Stimulated activated CD4-positive, alpha-beta T cell treated with anti-CD3 and anti-CD28 coated beads, Interleukin-15, amount 100 ng/mL, for 1 hour (primary cell): ENCODE data around the gene RAB1B.
"Not testable (repeated sequence)": the region's sequence is repeated elsewhere in the genome, so short reads cannot be mapped to it uniquely, and the experiment has no call there.

Source experiments
- DNase-seq, 2 donors: peaks; one replicate each; pipeline ENCODE4 v3.0.0-alpha.2; 2020; ENCODE audit warnings: low read depth in 1 of 2, low spot score in 1 of 2

Gene RAB1B

DNA sequence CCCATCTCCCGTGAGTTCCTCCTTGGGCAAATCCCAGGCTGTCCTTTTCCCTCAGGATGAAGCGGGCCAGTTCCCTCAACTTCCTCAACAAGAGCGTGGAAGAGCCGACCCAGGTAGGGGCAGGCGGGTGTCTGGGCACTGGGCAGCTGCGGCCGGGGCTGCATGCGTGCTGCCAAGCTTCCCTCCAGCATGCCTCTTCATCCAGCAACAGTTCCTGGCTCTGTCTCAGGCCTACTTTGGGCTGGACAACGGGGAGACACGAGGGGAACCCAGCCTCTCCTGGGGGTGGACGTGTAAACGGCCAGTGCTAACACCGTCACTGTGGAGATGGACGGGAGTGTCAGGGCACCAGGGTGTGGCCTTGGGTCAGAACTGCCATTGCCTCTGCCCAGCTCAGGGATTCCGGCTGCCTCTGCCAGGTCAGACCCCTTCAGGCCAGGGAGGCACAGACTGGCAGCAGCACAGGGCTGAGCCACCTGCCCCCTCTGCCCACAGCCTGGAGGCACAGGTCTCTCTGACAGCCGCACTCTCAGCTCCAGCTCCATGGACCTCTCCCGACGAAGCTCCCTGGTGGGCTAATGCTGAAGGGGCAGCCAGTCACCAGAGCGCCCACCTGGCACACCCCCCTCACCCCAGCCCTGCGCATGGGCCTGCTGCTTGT is 1.9 kb upstream of the RAB1B start:
- no peak for DNase-seq

DNA sequence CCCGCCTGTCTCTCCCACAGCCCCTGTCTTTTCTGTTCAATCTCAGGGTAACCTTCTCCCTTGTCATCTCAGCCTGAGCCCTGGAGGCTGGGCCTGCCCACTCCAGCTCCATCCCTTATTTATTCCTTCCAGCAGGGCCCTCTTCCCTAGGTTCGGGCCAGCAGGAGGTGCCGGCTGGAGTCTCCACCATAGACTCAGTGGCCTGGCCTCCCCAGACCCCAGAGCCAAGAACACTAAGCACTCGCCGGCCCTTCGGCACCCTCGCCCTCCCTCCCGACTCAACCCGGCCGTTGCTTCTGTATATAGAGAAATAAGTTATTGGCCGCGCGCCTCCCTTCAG is 1.4 kb upstream of the RAB1B start:
- no peak for DNase-seq

DNA sequence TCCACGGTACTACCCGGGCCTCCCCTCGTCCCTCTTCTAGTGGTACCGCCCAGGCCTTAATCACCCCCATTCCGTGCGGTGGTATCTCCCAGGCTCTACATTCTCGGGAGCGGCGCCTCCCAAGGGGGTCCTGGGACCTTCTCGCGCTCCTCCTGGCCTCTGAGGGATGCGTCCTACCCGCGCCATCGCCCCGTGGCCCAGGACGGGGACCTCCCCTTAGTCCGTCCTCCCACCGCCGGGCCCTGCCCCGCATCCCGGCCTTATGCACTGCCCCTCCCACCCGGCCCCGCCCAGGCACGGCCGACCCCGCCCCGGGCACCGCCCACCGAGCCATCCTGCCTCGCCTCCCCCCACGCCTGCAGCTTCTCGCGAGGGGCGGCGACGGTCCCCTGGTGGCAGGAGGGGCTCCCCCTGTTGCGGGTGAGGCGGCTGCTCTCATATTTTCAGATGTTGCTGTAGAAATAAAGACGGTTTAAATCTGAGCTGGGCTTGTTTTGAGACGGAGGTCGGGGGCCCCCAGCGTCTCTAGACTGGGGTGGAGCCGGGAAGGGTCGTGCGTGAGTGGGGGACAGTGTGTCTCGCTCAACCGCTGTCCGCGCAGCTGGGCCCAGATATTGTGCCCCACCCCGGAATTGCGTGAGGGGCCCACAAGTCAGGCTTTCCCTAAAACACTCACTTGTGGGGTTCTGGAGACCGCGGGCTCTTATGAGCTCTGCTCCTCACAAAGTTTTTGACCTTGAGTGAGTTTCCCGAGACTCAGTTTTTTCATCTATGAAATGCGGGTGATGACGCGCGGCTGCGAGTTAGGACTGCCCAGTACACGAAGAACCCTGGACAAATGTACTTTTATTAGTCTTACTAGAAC is 828 bp upstream of the RAB1B start:
- peak; percentile 70 to 83 for DNase-seq

DNA sequence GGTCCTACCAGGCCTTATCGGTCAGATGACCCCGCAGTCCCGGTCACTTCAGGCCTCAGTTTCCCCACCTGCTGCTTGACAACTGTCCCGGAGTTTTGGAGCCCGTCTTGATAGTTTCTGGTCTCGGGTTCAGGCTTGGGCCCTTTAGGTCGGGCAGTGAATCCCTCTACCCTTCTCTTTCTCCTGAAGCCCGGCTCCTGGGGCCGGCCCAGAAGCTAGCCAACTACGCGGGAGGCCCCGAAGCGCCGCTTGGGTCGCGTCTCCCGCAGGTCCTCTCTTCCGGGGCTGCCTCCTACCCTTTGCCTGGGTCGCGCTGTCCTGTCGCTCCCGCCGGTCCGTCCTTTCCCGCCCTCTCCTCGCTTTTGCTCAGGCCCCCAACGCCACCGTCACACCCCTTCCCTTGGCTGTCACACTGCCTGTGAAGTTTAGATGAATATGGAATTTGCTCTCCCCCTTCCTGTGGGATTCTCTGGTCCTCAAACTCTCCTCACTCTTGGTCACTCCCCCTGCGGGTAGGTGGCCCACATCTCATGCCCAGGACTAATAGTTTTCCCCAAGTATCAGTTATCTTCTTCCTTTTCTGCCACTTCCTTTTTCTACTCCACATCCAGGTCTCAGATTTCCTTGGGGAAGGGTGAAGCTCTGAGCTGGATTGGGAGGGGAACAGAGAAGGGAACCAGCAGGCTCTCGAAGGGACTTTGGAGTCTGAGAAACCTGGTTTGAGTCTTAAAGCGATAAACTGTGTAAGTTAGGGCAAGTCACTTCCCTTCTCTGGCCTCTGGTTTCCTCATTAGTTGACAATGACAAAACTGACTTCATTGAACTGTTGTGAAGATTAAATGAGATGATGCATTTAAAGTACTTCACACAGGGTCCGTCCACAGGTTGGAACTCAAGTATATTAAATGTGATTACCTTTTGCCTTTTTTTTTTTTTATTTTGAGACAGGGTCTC is 790 bp downstream of the RAB1B start:
- DNase-seq = no peak

DNA sequence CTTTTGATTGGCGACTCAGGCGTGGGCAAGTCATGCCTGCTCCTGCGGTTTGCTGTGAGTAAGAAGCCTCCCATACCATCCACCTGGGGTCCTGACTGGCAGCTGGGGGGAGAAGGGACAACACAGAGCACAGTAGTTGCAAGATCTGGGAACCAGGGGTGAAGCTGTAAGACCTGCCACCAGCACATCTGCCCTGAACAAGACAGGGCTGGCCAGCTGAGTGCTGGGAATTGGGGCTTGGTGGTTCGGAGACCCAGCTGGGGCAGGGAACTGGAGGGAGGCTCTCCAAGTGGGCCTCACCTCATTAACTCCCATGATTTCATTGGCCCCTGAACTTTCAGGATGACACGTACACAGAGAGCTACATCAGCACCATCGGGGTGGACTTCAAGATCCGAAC is 3.4 kb downstream of the RAB1B start:
- no peak for DNase-seq

DNA sequence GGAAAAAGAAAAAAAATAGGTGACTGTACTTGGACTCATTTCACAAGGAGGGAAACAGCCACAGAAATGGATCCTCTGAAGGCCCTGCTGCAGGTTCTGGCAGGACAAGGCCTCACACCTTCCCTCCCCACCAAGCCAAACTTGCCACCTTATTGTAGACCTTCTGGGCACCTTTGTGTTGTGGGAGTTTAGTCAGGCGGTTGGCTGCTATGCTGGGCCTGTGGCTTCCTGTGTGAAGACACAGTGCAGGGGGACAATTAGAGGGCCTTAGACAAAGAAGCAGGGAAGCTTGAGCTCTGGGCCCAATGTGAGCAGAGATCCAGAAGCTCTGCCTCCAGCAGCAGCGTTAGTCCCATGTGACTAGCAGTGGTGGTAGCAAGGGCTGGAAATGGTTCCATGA is 4.2 kb downstream of the RAB1B start:
- DNase-seq = no peak

DNA sequence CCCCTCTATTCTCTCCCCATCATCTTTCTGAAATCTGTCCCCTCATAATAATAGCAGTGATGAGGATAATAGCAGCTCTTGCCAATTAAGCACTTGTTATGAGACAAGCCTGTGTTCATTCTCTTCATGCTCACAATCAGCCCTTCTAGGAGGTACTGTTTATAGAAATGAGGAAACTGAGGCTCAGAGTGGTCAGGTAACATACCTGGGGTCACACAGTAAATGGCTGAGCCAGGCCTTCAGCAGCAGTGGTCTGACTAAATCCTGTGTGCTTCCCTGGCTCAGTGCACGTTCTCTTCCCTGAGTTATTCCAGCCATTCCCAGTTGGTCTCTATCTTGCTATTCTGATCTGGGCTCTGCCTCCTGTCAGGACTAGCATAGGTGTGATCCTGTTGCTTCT is 5.8 kb downstream of the RAB1B start:
- no peak for DNase-seq

DNA sequence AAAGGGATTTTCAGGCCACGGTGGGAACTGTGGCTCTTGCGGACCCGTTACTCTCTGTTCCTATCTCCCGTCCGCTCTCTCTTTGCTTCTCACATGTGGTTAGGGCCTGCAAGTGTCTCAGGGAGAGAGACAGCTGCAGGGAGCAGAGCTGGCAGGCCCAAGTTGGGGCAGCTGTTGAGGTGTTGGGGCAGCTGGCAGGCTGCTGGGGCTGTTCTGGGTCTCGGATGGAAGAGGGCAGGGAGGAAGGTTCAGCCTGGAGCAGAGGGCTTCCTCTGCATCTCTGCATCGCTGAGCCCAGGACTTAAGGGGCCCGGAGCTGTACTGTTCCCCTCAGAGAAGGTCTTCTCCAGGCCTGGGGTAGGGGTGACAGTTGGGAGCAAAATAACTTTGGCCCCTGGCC is 7.0 kb downstream of the RAB1B start:
- DNase-seq = no peak

DNA sequence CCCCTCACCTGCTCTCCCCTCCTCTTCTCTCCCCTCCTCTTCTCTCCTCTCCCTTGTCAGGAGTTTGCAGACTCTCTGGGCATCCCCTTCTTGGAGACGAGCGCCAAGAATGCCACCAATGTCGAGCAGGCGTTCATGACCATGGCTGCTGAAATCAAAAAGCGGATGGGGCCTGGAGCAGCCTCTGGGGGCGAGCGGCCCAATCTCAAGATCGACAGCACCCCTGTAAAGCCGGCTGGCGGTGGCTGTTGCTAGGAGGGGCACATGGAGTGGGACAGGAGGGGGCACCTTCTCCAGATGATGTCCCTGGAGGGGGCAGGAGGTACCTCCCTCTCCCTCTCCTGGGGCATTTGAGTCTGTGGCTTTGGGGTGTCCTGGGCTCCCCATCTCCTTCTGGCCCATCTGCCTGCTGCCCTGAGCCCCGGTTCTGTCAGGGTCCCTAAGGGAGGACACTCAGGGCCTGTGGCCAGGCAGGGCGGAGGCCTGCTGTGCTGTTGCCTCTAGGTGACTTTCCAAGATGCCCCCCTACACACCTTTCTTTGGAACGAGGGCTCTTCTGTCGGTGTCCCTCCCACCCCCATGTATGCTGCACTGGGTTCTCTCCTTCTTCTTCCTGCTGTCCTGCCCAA is 7.7 kb downstream of the RAB1B start:
- DNase-seq = no peak

DNA sequence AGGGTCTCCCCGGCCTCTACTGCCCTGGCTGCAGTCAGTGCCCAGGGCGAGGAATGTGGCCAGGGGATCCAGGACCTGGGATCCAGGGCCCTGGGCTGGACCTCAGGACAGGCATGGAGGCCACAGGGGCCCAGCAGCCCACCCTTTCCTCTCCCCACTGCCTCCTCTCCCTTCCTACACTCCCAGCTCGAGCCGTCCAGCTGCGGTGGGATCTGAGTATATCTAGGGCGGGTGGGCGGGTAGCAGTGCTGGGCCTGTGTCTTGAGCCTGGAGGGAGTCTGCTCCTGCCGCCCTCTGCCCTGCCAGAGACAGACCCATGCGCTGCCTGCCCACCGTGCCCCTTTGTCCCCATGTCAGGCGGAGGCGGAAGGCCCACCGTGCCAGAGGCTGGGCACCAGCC is 8.2 kb downstream of the RAB1B start:
- DNase-seq = not testable (repeated sequence)

DNA sequence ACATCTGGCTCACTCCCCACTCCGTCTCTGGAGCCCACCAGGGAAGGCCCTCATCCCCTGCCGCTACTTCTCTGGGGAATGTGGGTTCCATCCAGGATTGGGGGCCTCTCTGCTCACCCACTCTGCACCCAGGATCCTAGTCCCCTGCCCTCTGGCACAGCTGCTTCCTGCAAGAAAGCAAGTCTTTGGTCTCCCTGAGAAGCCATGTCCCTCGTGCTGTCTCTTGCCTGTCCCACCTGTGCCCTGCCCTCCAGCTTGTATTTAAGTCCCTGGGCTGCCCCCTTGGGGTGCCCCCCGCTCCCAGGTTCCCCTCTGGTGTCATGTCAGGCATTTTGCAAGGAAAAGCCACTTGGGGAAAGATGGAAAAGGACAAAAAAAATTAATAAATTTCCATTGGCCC is 8.6 kb downstream of the RAB1B start:
- DNase-seq = not testable (repeated sequence)

DNA sequence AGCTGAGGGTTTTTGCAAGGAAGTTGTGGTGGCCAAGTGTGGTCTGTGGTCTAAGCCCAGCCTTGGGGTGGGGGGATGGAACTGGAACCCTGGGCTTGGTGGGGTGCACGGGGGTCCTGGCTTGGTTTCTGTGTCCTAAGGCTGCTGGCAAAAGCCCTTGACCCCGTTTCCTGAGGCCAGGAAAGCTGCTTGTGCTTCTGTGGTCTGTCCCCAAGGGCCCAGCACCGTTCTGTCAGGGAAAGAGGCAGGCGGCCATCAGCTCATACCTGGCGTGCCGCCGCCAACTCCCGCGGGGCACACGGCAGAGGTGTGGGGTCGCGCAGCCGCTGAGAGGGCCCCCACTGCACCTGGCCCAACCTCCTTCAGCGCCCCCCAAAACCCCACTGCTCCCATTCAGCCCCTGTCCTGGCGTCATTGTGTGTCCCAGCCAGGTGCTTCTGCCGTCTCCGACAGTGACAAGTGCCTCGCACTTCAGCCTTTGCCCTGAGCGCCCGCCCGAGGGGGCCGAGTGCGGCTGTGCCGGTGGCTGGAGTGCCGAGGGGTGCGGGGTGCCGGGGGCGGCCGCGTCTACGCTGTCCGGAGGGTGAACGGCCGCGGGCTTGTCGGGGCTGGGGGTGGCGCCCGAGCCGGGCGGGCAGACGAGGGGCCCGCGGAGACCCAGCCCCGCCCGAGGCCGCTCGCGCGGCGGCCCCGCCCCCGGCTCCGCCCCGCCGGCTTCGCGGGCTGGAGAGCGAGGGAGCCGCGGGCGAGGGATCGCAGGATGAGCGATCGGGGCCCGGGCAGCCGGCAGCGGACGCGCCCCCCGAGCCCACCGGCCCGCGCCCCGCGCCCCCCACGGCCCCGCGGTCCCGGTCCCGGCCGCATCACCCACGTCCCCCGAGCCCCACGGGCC is 9.3 kb downstream of the RAB1B start, which contains the start of gene CNIH2:
Gene CNIH2 (plus strand): TSS at position 705 of the 892 bp plus-strand sequence. CDS start 282 bp downstream, outside the sequence.
- peak; percentile 26 to 45 for DNase-seq

DNA sequence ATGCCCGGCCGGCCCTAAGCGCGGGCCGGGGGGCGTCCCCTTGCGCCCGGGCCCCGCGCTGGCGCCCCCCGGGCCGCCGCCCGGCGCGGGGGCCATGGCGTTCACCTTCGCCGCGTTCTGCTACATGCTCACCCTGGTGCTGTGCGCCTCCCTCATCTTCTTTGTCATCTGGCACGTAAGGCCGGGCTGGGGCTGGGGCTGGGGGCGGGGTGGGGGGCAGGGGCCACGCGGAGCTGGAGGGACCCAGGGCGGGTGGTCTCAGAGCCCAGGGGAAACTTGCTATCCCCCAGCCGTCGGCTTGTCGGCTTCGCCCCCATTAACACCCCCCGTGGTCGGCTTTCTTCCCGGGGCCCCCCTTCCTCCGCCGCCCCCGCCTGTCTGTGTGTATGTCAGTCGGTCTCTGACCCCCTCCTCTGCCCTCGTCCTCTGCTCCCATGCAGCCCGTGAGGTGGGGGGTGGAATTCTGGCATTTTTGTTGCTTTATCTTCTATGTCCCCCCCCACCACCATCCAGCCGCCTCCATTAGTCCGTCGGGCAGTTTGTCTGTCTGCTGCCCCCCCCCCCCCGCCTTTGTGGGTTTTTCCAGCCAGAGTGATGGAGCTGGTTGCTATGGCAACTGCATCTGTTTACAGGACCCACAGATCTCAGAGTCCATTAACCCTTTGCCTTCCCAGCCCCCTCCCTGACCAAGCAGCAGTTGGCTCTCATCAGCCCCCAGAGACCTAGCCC is 10.1 kb downstream of the RAB1B start:
- no peak for DNase-seq

DNA sequence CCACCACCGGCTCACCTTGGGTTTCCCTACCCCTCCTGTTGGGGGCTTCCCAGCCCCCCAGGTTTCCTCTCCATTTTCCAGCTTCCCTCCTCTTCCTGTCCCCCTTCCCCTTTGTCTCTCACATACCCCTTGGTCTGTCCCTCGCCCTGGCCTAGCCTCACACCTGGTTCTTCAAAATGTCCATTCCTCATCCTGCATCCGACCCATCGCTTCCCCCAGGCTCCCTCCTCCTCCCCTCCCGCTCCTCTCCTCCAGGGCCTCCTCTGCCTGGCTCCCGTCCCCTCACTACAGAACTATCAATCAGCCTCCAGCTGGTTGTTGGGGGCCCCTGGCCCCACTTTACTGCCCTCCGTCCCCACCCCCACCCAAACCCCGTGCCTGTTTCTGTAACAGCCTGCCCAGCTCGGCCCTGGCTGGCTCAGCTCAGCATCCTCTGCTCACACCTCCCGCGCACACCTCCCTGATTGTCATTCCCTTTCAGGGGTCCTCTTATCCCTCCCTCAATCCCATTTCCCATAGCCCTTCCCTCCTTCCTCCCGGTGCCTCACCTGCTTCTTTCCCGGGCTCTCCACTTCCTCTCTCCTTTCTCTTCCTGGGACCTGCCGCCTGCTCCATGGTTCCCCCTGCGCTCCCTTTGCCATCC is 10.8 kb downstream of the RAB1B start:
- DNase-seq = no peak

DNA sequence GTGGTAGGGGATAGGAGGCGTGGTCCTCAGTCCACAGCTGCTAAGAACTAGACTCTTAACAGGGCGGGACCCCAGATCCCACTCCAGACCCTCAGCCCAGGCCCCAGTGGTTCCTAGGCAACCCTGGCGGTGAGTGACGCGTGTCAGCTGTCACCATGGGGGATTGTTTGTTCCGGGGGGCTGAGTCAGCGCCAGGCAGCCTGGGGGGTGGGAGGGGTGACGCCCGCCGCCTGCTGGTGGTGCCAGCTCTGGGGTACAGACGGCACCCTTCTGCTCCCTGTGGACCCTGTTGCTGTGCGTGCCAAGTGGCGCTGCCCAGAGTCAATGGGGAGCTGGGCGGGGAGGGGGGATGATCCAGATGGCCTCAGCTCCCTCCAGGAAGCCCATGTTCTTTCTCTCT is 12.0 kb downstream of the RAB1B start:
- no peak for DNase-seq

DNA sequence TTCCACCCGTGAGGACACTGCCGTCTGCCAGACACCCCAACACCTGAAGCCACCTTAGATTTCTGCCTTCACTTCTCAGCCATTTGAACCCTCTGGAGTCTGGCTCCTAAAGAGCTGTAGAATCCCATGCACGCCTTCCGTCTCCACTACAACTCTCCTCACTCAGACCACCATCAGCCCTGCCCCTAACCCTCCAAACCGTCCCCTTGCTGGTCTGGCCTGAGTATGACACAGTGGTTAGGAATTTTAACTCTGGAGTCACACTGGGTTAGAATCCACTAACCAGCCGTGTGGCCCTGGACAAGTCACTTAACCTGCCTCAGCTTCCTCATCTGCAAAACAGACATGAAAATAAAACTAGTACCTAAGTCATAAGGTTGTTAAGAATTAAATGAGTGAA is 12.6 kb downstream of the RAB1B start:
- DNase-seq = no peak

DNA sequence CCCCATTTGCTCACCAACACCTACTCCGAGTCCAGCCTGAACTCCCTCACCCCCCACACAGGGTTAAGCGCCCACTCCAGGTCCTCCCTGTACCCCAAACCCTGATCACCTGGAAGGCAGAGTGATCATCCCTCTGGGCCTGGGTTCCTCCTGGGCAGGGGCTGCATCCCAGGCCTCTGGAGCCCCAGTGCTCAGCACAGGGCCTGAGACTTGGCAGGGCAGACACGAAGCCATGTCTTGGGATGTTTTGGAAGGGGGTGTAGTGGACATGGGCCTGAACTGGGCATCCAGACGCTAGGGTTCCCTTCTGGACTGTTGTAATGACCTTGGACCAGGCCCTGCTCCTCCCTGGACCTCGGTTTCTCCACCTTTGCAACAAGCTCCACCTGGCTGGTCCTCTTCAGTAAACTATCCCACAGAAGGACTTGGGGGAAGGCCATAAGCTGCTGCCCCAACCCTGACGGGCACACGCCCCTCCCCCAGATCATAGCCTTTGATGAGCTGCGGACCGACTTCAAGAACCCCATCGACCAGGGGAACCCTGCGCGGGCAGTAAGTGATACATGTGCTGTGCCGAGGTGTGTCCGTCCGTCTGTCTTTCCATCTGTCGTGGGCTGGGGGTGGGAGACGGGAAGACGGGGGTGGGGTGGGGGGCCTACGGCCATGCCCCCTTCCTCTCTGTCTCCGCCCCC is 13.5 kb downstream of the RAB1B start:
- no peak for DNase-seq
